Measurements from ENCODE around the gene EPC2.

DNA sequence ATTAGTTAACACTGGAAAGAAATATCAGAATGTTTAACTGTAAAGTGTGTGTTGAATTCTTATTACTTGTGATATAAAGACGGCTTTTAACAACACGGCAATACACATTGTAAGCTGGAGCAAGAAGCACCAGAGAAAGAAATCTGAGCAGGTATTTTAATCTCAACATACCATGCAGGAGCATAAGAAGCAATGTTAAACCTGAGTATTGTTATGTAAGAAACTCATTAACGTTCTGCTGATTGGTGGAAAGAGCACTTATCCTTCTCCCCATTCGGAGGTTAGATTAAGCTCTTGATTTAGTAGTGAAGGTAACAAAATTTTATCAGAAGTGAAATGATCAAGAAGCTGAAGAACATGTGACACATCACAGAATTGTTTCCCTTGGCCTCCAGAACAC, 107.4 kb downstream of the EPC2 start:
- TF ChIP-seq, protein P1, sequence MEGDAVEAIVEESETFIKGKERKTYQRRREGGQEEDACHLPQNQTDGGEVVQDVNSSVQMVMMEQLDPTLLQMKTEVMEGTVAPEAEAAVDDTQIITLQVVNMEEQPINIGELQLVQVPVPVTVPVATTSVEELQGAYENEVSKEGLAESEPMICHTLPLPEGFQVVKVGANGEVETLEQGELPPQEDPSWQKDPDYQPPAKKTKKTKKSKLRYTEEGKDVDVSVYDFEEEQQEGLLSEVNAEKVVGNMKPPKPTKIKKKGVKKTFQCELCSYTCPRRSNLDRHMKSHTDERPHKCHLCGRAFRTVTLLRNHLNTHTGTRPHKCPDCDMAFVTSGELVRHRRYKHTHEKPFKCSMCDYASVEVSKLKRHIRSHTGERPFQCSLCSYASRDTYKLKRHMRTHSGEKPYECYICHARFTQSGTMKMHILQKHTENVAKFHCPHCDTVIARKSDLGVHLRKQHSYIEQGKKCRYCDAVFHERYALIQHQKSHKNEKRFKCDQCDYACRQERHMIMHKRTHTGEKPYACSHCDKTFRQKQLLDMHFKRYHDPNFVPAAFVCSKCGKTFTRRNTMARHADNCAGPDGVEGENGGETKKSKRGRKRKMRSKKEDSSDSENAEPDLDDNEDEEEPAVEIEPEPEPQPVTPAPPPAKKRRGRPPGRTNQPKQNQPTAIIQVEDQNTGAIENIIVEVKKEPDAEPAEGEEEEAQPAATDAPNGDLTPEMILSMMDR (IDR thresholded peaks at IDR 0.05; ENCODE audit: insufficient read depth, low read length) = no peak
- TF ChIP-seq, protein P2, sequence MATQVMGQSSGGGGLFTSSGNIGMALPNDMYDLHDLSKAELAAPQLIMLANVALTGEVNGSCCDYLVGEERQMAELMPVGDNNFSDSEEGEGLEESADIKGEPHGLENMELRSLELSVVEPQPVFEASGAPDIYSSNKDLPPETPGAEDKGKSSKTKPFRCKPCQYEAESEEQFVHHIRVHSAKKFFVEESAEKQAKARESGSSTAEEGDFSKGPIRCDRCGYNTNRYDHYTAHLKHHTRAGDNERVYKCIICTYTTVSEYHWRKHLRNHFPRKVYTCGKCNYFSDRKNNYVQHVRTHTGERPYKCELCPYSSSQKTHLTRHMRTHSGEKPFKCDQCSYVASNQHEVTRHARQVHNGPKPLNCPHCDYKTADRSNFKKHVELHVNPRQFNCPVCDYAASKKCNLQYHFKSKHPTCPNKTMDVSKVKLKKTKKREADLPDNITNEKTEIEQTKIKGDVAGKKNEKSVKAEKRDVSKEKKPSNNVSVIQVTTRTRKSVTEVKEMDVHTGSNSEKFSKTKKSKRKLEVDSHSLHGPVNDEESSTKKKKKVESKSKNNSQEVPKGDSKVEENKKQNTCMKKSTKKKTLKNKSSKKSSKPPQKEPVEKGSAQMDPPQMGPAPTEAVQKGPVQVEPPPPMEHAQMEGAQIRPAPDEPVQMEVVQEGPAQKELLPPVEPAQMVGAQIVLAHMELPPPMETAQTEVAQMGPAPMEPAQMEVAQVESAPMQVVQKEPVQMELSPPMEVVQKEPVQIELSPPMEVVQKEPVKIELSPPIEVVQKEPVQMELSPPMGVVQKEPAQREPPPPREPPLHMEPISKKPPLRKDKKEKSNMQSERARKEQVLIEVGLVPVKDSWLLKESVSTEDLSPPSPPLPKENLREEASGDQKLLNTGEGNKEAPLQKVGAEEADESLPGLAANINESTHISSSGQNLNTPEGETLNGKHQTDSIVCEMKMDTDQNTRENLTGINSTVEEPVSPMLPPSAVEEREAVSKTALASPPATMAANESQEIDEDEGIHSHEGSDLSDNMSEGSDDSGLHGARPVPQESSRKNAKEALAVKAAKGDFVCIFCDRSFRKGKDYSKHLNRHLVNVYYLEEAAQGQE (IDR thresholded peaks at IDR 0.05; ENCODE audit: insufficient replicate concordance, low read depth) = no peak

Measured in HL-60 (cell line).